HEK293 (cell line): ENCODE data around the gene SPDYE16.
"Not testable (repeated sequence)": the region's sequence is repeated elsewhere in the genome, so short reads cannot be mapped to it uniquely, and the experiment has no call there.

Experiments used
- CTCF ChIA-PET: fragments of 350-600 bp; formaldehyde crosslinking; extraction: SDS; loops from one replicate; lab custom pipeline; 2021; ENCODE audit warnings: antibody characterized with exemption; lab: Yijun Ruan, JAX
- POLR2A ChIA-PET: fragments of 300-600 bp; formaldehyde crosslinking; extraction: SDS; loops from one replicate; lab custom pipeline; 2020; ENCODE audit warnings: antibody characterized with exemption, inconsistent platforms; lab: Yijun Ruan, JAX
- H3K27ac ChIP-seq: fragments of 200-500 bp; sonication (Bioruptor generic); 2 replicates; pipeline ENCODE4 v1.5.1; 2014; ENCODE audit warnings: low read depth, low read length, control low read depth, inconsistent platforms; ENCODE audit errors: extremely low read depth
- H3K36me3 ChIP-seq, 2 experiments: fragments of 200-500 bp in 1 of 2; sonication (Bioruptor generic) in 1 of 2; 1 replicate in 1 of 2; 2 replicates in 1 of 2; pipeline ENCODE4 v1.5.1; 2014 to 2017; ENCODE audit warnings: inconsistent platforms in 2 of 2, low read length in 2 of 2; ENCODE audit not compliant: control insufficient read depth in 2 of 2, insufficient read depth in 1 of 2
- H3K4me1 ChIP-seq: fragments of 200-500 bp; sonication (Bioruptor generic); 2 replicates; pipeline ENCODE4 v1.5.1; 2014; ENCODE audit warnings: mild to moderate bottlenecking, low read length, inconsistent platforms; ENCODE audit not compliant: control insufficient read depth, insufficient read depth
- H3K4me3 ChIP-seq: 2 replicates; pipeline ENCODE4 v1.5.1; 2011; ENCODE audit warnings: low read depth, mild to moderate bottlenecking, control low read depth, low read length, moderate library complexity
- H3K9me3 ChIP-seq: fragments of 200-500 bp; sonication (Bioruptor generic); 2 replicates; pipeline ENCODE4 v1.5.1; 2014; ENCODE audit warnings: low read depth, low read length, inconsistent platforms; ENCODE audit not compliant: control insufficient read depth, insufficient read depth

SPDYE16 gene

GRCh38 chr7:76484456-76484855 lies 58.6 kb downstream of the SPDYE16 start:
- H3K36me3 ChIP-seq, CTCF ChIA-PET, H3K9me3 ChIP-seq, H3K27ac ChIP-seq, H3K4me3 ChIP-seq, POLR2A ChIA-PET, H3K4me1 ChIP-seq: not testable (repeated sequence)

GRCh38 chr7:76483081-76483480 lies 60.0 kb downstream of the SPDYE16 start:
- H3K9me3 ChIP-seq, CTCF ChIA-PET, POLR2A ChIA-PET: not testable (repeated sequence)

GRCh38 chr7:76482660-76483059 lies 60.4 kb downstream of the SPDYE16 start:
- CTCF ChIA-PET, POLR2A ChIA-PET: not testable (repeated sequence)

More at GRCh38 chr7:76483081-76483480, 60.0 kb downstream of the SPDYE16 start:
- not testable (repeated sequence) for H3K4me1 ChIP-seq, H3K36me3 ChIP-seq, H3K27ac ChIP-seq, H3K4me3 ChIP-seq

More at GRCh38 chr7:76482660-76483059, 60.4 kb downstream of the SPDYE16 start:
- not testable (repeated sequence) for H3K9me3 ChIP-seq, H3K36me3 ChIP-seq, H3K4me3 ChIP-seq, H3K27ac ChIP-seq, H3K4me1 ChIP-seq
